ENCODE measurements around the gene ZMIZ1. TPM values are rescaled to one million over a fixed set of nuclear protein-coding genes. Genes with fewer than 3 reads are reported as not detected.

Gene ZMIZ1
- total RNA-seq, 2 donors from 2014 or later = 30.0 to 34.0 TPM

GRCh38 chr10:79262959-79263746 is 194.4 kb downstream of the ZMIZ1 start:
- H3K4me3 Mint-ChIP-seq = no peak overlapping the region

GRCh38 chr10:79263939-79264338 is 195.2 kb downstream of the ZMIZ1 start:
- Mint-ChIP-seq H3K36me3 (ENCODE audit: low read depth) (no peaks in the 10 kb centered on the region), H3K4me3 (no peak overlapping the region), H3K27me3 (no peaks in the 10 kb centered on the region), H3K4me1 (peaks cover 36% of the 10 kb centered on the region), H3K27ac (no peak overlapping the region)
- ATAC-seq (no peak), DNase-seq (no peak)
- H3K9me3 ChIP-seq (ENCODE audit: control insufficient read depth, low read length, poor library complexity, severe bottlenecking) = no peaks in the 10 kb centered on the region

More at GRCh38 chr10:79262959-79263746, 194.4 kb downstream of the ZMIZ1 start:
- H3K27ac Mint-ChIP-seq = no peak overlapping the region
- H3K9me3 ChIP-seq (ENCODE audit: control insufficient read depth, low read length, poor library complexity, severe bottlenecking) = peaks cover 2% of the 10 kb centered on the region
- peaks cover 36% of the 10 kb centered on the region for H3K4me1 Mint-ChIP-seq
- H3K36me3 Mint-ChIP-seq (ENCODE audit: low read depth) = no peaks in the 10 kb centered on the region
- DNase-seq = no peak
- ATAC-seq = no peak
- no peaks in the 10 kb centered on the region for H3K27me3 Mint-ChIP-seq

GRCh38 chr10:79264942-79265341 is 196.2 kb downstream of the ZMIZ1 start:
- Mint-ChIP-seq H3K4me3 (no peak overlapping the region), H3K27ac (no peak overlapping the region)
- DNase-seq = no peak

GRCh38 chr10:79266084-79266483 is 197.3 kb downstream of the ZMIZ1 start:
- ATAC-seq = peak; percentile 20
- peaks cover 35% of the 10 kb centered on the region for H3K4me1 Mint-ChIP-seq
- H3K27me3 Mint-ChIP-seq = no peaks in the 10 kb centered on the region
- H3K4me3 Mint-ChIP-seq = no peak overlapping the region
- no peaks in the 10 kb centered on the region for H3K36me3 Mint-ChIP-seq (ENCODE audit: low read depth)
- H3K27ac Mint-ChIP-seq = peak overlapping the region; percentile 80
- no peaks in the 10 kb centered on the region for H3K9me3 ChIP-seq (ENCODE audit: control insufficient read depth, low read length, poor library complexity, severe bottlenecking)
- no peak for DNase-seq

More at GRCh38 chr10:79264942-79265341, 196.2 kb downstream of the ZMIZ1 start:
- Mint-ChIP-seq H3K4me1 (peaks cover 38% of the 10 kb centered on the region), H3K27me3 (no peaks in the 10 kb centered on the region), H3K36me3 (ENCODE audit: low read depth) (no peaks in the 10 kb centered on the region)
- H3K9me3 ChIP-seq (ENCODE audit: control insufficient read depth, low read length, poor library complexity, severe bottlenecking) = no peaks in the 10 kb centered on the region
- no peak for ATAC-seq

GRCh38 chr10:79266543-79267312 is 198.0 kb downstream of the ZMIZ1 start:
- H3K4me1 Mint-ChIP-seq = peaks cover 35% of the 10 kb centered on the region
- H3K27me3 Mint-ChIP-seq = no peaks in the 10 kb centered on the region
- DNase-seq (no peak), ATAC-seq (peak; percentile 55)
- H3K36me3 Mint-ChIP-seq (ENCODE audit: low read depth) = no peaks in the 10 kb centered on the region
- H3K27ac Mint-ChIP-seq = peak overlapping the region; percentile 80
- H3K4me3 Mint-ChIP-seq = no peak overlapping the region
- no peaks in the 10 kb centered on the region for H3K9me3 ChIP-seq (ENCODE audit: control insufficient read depth, low read length, poor library complexity, severe bottlenecking)

- no peak for DNase-seq
- H3K36me3 Mint-ChIP-seq (ENCODE audit: low read depth) = no peaks in the 10 kb centered on the region
- no peaks in the 10 kb centered on the region for H3K27me3 Mint-ChIP-seq
- no peak overlapping the region for H3K4me3 Mint-ChIP-seq
- ATAC-seq = no peak
- peaks cover 35% of the 10 kb centered on the region for H3K4me1 Mint-ChIP-seq
- peak overlapping the region; percentile 80 for H3K27ac Mint-ChIP-seq
- no peaks in the 10 kb centered on the region for H3K9me3 ChIP-seq (ENCODE audit: control insufficient read depth, low read length, poor library complexity, severe bottlenecking)
Observed at GRCh38 chr10:79267499-79267898, 198.7 kb downstream of the ZMIZ1 start.

GRCh38 chr10:79268161-79268601 is 199.4 kb downstream of the ZMIZ1 start:
- no peaks in the 10 kb centered on the region for H3K27me3 Mint-ChIP-seq
- peaks cover 33% of the 10 kb centered on the region for H3K4me1 Mint-ChIP-seq
- no peak overlapping the region for H3K27ac Mint-ChIP-seq
- H3K4me3 Mint-ChIP-seq = no peak overlapping the region
- DNase-seq (no peak), ATAC-seq (no peak)
- H3K9me3 ChIP-seq (ENCODE audit: control insufficient read depth, low read length, poor library complexity, severe bottlenecking) = no peaks in the 10 kb centered on the region
- no peaks in the 10 kb centered on the region for H3K36me3 Mint-ChIP-seq (ENCODE audit: low read depth)

- Mint-ChIP-seq H3K4me1 (peaks cover 33% of the 10 kb centered on the region), H3K27ac (no peak overlapping the region), H3K4me3 (no peak overlapping the region), H3K27me3 (no peaks in the 10 kb centered on the region), H3K36me3 (ENCODE audit: low read depth) (no peaks in the 10 kb centered on the region)
- no peak for DNase-seq
- H3K9me3 ChIP-seq (ENCODE audit: control insufficient read depth, low read length, poor library complexity, severe bottlenecking) = no peaks in the 10 kb centered on the region
- no peak for ATAC-seq
Observed at GRCh38 chr10:79268742-79269141, 200.0 kb downstream of the ZMIZ1 start.

- ATAC-seq = no peak
- peaks cover 29% of the 10 kb centered on the region for H3K4me1 Mint-ChIP-seq
- no peak overlapping the region for H3K27ac Mint-ChIP-seq
- H3K4me3 Mint-ChIP-seq = peak overlapping the region; percentile 41
- DNase-seq = no peak
- no peaks in the 10 kb centered on the region for H3K36me3 Mint-ChIP-seq (ENCODE audit: low read depth)
- no peaks in the 10 kb centered on the region for H3K27me3 Mint-ChIP-seq
- no peaks in the 10 kb centered on the region for H3K9me3 ChIP-seq (ENCODE audit: control insufficient read depth, low read length, poor library complexity, severe bottlenecking)
Observed at GRCh38 chr10:79269443-79269842, 200.7 kb downstream of the ZMIZ1 start.

GRCh38 chr10:79269969-79270368 is 201.2 kb downstream of the ZMIZ1 start:
- no peaks in the 10 kb centered on the region for H3K27me3 Mint-ChIP-seq
- no peak overlapping the region for H3K4me3 Mint-ChIP-seq
- DNase-seq = no peak
- peaks cover 24% of the 10 kb centered on the region for H3K4me1 Mint-ChIP-seq
- no peak for ATAC-seq
- no peaks in the 10 kb centered on the region for H3K36me3 Mint-ChIP-seq (ENCODE audit: low read depth)
- no peaks in the 10 kb centered on the region for H3K9me3 ChIP-seq (ENCODE audit: control insufficient read depth, low read length, poor library complexity, severe bottlenecking)
- no peak overlapping the region for H3K27ac Mint-ChIP-seq

GRCh38 chr10:79270466-79271246 is 201.9 kb downstream of the ZMIZ1 start:
- Mint-ChIP-seq H3K27me3 (no peaks in the 10 kb centered on the region), H3K27ac (no peak overlapping the region), H3K36me3 (ENCODE audit: low read depth) (no peaks in the 10 kb centered on the region), H3K4me3 (no peak overlapping the region), H3K4me1 (peaks cover 21% of the 10 kb centered on the region)
- ATAC-seq (no peak), DNase-seq (no peak)
- H3K9me3 ChIP-seq (ENCODE audit: control insufficient read depth, low read length, poor library complexity, severe bottlenecking) = no peaks in the 10 kb centered on the region

GRCh38 chr10:79272353-79272752 is 203.6 kb downstream of the ZMIZ1 start:
- Mint-ChIP-seq H3K27ac (no peak overlapping the region), H3K4me1 (peaks cover 13% of the 10 kb centered on the region), H3K4me3 (no peak overlapping the region), H3K27me3 (no peaks in the 10 kb centered on the region), H3K36me3 (ENCODE audit: low read depth) (peaks cover 2% of the 10 kb centered on the region)
- H3K9me3 ChIP-seq (ENCODE audit: control insufficient read depth, low read length, poor library complexity, severe bottlenecking) = no peaks in the 10 kb centered on the region
- no peak for DNase-seq
- no peak for ATAC-seq

- H3K4me1 Mint-ChIP-seq = peaks cover 11% of the 10 kb centered on the region
- no peaks in the 10 kb centered on the region for H3K27me3 Mint-ChIP-seq
- H3K9me3 ChIP-seq (ENCODE audit: control insufficient read depth, low read length, poor library complexity, severe bottlenecking) = no peaks in the 10 kb centered on the region
- ATAC-seq = no peak
- DNase-seq = no peak
- no peak overlapping the region for H3K4me3 Mint-ChIP-seq
- H3K27ac Mint-ChIP-seq = peak overlapping the region; percentile 73
- H3K36me3 Mint-ChIP-seq (ENCODE audit: low read depth) = peaks cover 2% of the 10 kb centered on the region
Observed at GRCh38 chr10:79273604-79274003, 204.8 kb downstream of the ZMIZ1 start.

Data from T-helper 17 cell (primary cell).